SIG-M5 (cell line): Measurements from ENCODE around the gene FAM222B.
"Not testable (repeated sequence)": the region's sequence is repeated elsewhere in the genome, so short reads cannot be mapped to it uniquely, and the experiment has no call there.

Experiments
- DNase-seq: peaks from one replicate; lab custom pipeline; 2025; lab: John Stamatoyannopoulos, UW

FAM222B gene

GRCh38 chr17:28871056-28871579, 28.5 kb upstream of the FAM222B start:
- no peak for DNase-seq

GRCh38 chr17:28867276-28867675, 24.7 kb upstream of the FAM222B start:
- no peak for DNase-seq

- DNase-seq: no peak
Measured at GRCh38 chr17:28865946-28866752, 23.6 kb upstream of the FAM222B start.

GRCh38 chr17:28864991-28865849, 22.6 kb upstream of the FAM222B start:
- no peak for DNase-seq

DNA sequence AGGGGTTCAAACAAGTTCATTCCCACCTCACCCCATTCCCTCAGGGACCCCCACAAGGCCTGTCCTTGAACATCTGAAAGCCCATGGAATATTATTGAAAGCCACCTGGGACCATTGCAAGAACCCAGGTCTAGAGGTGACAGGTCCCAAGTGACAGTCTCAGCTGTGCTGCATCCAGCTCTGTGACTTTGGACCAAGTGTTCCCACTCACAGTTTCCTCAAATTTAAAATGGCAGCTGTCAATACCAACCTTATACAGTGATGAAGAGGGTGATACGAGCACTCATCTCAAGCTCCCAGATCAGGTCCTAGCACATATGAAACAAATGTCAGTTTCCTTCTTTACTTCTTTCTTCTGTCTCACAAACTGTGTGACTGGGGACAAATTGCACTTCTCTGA, 21.4 kb upstream of the FAM222B start:
- DNase-seq: no peak

DNA sequence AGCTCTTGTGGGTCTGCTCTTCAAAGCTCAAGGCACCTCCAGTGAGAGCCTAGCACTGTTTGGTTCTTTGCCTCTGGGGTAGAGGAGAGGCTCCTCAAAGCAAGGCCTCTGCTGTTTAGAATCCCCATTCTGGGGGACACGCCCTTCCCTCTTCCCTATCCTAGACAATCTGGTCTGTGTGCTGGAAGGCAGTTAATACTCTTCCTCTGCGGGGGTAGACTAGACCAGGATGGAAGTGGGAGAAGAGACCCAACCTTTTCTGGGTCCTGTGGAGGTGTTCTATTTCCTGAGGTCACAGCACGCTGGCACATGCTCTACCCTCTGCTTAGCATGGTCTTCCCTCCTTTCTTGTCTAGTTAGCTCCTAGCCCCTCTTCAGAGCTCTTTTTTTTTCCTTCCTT, 20.0 kb upstream of the FAM222B start:
- no peak for DNase-seq

- no peak for DNase-seq
Measured at GRCh38 chr17:28861393-28862203, 19.0 kb upstream of the FAM222B start.

DNA sequence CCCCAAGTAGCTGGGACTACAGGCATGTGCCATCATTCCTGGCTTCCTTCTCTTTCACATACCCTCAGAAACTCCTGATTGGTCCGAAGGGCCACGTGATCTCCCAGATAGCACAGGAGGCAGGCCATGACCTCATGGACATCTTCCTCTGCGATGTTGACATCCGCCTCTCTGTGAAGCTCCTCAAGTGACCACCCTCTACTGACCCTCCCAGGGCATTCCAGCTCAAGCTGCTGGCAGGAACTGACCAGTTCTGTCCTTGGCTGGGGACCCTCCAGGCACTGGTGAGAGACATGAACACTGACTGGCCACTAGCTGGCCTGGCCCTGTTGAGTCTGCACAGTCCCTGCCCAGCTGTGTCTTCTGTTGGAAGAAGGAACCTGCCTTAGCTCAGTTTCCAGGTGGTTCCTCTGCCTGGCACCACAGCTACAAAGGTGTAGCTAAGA, 17.8 kb upstream of the FAM222B start:
- no peak for DNase-seq

DNA sequence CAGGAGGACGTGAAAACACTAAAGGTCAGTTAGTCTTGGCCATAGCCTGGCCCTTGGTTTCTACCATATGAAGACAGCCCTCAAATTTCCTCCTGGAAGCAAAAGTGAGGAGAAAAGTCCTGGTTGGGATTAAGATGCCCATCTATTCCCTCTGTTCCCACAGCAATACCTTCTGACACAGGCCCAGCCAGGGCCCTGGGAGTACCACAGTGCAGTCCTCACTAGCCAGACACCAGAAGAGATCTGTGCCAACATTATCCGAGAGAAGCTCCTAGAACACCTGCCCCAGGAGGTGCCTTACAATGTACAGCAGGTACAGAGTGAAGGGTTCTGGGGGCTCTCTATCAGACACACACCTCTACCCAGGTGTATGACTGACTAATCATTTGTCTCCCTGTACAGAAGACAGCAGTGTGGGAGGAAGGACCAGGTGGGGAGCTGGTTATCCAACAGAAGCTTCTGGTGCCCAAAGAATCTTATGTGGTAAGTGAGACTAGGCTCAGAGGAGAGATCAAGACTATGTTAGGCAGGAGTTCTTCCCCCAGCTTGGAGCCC, 16.3 kb upstream of the FAM222B start:
- no peak for DNase-seq

DNA sequence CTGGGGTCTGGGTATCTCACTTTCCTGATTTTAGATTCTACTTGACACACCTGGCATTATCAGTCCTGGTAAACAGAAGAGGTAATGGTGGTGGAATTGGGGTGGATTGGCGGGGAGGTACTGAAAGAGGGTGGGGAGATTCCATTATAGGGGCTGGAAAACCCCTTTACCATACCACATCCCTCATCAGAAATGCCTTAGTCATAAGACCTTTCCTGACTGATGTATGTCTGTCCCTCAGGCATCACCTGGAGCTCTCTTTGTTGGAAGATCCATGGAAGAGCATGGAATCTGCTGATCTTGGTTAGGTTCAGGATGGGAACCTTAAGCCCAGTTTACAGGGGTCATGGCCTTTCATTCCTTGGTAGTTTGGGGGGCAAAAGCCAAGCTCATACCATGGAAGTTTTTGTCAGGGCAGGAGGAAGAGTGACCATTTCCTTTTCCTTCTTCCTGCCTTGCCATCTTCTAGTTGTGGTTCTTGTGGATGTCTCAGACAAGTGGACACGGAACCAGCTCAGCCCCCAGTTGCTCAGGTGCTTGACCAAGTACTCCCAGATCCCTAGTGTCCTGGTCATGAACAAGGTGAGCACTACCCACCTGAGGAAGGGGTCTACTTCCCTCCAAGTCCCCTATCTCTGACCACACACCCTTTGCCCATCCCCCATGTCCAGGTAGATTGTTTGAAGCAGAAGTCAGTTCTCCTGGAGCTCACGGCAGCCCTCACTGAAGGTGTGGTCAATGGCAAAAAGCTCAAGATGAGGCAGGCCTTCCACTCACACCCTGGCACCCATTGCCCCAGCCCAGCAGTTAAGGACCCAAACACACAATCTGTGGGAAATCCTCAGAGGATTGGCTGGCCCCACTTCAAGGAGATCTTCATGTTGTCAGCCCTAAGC, 15.6 kb upstream of the FAM222B start:
- DNase-seq: no peak

GRCh38 chr17:28856028-28856574, 13.5 kb upstream of the FAM222B start:
- no peak for DNase-seq

DNA sequence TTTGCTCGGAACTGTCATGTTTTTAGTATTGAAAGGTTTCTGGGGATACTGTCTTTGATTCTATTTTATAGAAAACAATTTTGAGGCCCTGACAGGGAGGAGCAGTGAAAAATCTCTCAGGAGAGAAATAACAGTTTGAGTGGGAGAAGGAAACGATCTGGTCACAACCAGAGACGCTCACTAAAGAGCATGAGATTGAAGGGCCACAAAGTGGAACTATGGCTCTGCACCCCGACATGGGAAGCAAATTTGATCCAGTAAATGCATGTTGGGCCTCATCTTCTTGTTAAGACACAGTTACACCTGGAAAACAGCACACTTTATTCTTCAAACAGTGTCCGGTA, 12.7 kb upstream of the FAM222B start:
- DNase-seq: no peak

DNA sequence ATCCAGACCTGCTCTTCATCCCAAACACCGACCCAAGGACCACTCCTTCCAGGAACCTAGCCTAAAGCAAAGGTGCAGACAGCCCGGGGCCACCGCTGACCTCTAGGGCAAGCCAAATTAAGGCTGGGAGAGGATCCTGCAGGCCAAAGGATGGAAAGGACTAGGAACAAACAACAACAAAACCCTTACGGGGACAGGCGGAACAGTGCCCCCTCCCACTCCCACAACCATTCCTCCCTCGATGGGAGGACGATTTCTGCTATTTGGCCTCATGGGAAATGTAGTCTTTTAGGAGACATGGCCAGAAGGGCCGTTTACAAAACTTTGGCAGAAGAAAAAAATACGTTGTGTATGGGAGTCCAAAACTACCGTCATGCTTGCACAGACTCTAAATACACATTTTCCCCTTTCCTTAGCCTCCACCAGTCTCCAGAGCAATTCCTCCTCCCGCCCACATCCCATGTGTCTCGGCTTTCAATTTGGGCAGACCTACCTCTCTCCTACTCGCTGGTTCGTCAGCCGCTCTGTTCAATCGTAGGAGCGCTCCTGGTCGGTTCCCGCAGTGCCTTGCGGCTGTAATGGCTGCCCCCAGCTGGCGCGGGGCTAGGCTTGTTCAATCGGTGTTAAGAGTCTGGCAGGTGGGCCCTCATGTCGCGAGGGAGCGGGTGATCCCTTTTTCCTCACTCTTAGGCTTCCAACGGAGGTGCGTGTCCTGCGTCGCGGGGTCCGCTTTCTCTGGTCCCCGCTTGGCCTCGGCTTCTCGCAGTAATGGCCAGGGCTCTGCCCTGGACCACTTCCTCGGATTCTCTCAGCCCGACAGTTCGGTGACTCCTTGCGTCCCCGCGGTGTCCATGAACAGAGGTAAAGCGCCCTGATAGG, 12.1 kb upstream of the FAM222B start, which contains the start of gene ERAL1:
TSS of gene ERAL1 (plus strand) at position 560 of the 879 bp plus-strand sequence. CDS start at position 579, 19 bp downstream.
- DNase-seq: peak; percentile 55

DNA sequence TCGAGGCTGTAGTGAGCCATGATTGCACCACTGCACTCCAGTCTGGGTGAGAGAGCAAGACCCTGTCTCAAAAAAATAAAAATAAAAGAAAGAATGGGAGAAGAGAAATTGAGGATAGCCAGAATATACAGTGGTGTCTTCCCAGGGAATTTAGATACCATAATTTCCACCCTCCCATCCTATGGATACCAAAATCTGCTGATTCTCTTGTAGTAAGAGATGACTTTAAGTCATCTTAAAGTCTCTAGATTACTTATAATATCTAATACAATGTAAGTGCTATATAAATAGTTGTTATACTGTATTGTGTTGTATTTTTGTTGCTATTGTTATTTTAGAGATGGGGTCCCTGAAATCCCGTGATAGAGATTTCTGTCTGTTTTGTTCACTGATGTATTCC, 10.7 kb upstream of the FAM222B start:
- no peak for DNase-seq

GRCh38 chr17:28849281-28849680, 6.7 kb upstream of the FAM222B start:
- no peak for DNase-seq

DNA sequence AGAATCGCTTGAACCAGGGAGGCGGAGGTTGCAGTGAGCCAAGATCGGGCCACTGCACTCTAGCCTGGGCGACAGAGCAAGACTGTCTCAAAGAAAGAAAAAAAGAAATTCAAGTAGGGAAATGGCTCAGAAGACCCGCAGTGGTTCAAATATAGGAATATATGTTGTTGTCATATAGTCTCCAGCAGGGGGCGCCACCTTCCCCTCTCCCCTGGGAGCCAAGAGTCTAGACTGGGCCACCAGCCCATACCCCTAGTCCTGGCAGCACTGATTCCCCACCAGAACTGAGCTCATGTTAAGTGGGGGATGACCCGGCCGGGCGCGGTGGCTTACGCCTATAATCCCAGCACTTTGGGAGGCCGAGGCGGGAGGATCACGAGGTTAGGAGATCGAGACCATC, 6.1 kb upstream of the FAM222B start:
- not testable (repeated sequence) for DNase-seq

GRCh38 chr17:28846699-28847098, 4.1 kb upstream of the FAM222B start:
- not testable (repeated sequence) for DNase-seq

DNA sequence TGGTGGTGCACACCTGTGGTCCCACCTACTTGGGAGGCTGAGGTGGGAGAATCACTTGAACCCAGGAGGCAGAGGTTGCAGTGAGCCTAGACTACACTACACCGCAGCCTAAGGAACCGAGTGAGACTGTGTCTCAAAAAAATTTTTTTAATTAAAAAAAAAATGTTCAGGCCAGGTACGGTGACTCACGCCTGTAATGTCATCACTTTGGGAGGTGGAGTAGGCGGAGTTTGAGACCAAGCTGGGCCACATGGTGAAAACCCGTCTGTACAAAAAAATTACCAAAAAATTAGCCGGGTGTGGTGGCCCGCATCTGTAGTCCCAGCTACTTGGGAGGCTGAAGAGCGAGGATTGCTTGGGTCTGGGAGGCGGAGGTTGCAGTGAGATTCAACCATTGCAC, 3.6 kb upstream of the FAM222B start:
- DNase-seq: no peak

GRCh38 chr17:28843816-28844148, 1.2 kb upstream of the FAM222B start:
- DNase-seq: no peak
